HepG2 (cell line): ENCODE measurements around the gene ANKK1. TPM values are rescaled to one million over a fixed set of nuclear protein-coding genes. Genes with fewer than 3 reads are reported as not detected.

ENCODE experiments used
- ATAC-seq: fragments of 200-7000 bp; cut with Tn5 transposase; 3 replicates; pipeline ENCODE4 v1.9.1; 2020; ENCODE audit warnings: mild to moderate bottlenecking, moderate library complexity
- BruUV-seq: library from RNA; stranded (reverse); fragments of 400-500 nt; replicated peaks from 2 replicates; lab custom pipeline; 2021; lab: Mats Ljungman, UMichigan
- CTCF ChIA-PET: fragments of 300-600 bp; formaldehyde crosslinking; extraction: SDS; loops from one replicate; lab custom pipeline; 2021; ENCODE audit warnings: low total read pairs, inconsistent platforms, low intra/inter-chr PET ratio; lab: Yijun Ruan, JAX
- POLR2A ChIA-PET: fragments of 350-600 bp; sonication (Branson Sonifier 250); formaldehyde crosslinking; loops from one replicate; lab custom pipeline; 2020; ENCODE audit warnings: antibody characterized with exemption, inconsistent platforms; lab: Yijun Ruan, JAX
- DNase-seq: peaks from one replicate; pipeline ENCODE4 v3.0.0-alpha.2; 2015; ENCODE audit warnings: low spot score
- FAIRE-seq: peaks from 3 replicates; lab custom pipeline; 2011; peaks lifted over from hg19 to GRCh38; lab: Jason Lieb, UNC
- H2AFZ ChIP-seq: one replicate; pipeline ENCODE4 v1.6.1; 2011; ENCODE audit warnings: low read length, inconsistent platforms
- H3K27ac ChIP-seq: fragments of 300-600 bp; 3 replicates; pipeline ENCODE4 v1.8.0; 2011; ENCODE audit warnings: mixed run types, mild to moderate bottlenecking, mixed read lengths, low read length, inconsistent platforms; ENCODE audit not compliant: insufficient read depth; ENCODE audit errors: extremely low read length
- H3K27me3 ChIP-seq, 2 experiments: fragments of 200-600 bp in 1 of 2; 2 replicates in 1 of 2; 3 replicates in 1 of 2; pipeline versions ENCODE4 v1.6.0 to v1.8.0; 2011; ENCODE audit warnings: low read length in 2 of 2, mild to moderate bottlenecking in 2 of 2, moderate library complexity in 2 of 2, inconsistent platforms in 1 of 2; ENCODE audit not compliant: insufficient read depth in 2 of 2, control insufficient read depth in 1 of 2
- H3K36me3 ChIP-seq, 2 experiments: fragments of 200-600 bp in 1 of 2; replicated peaks in 1 of 2; 2 replicates in 1 of 2; 3 replicates in 1 of 2; pipeline versions ENCODE4 v1.5.1 to v1.8.0; 2011; ENCODE audit warnings: low read length in 2 of 2, inconsistent platforms in 1 of 2; ENCODE audit not compliant: insufficient read depth in 2 of 2, control insufficient read depth in 1 of 2
- H3K4me1 ChIP-seq: 2 replicates; pipeline ENCODE4 v1.5.1; 2012; ENCODE audit warnings: low read length, inconsistent platforms; ENCODE audit not compliant: insufficient read depth
- H3K4me2 ChIP-seq: 2 replicates; pipeline ENCODE4 v1.6.0; 2011; ENCODE audit warnings: low read depth, low read length, inconsistent platforms
- H3K4me3 ChIP-seq, 3 experiments: fragments of 200-600 bp in 1 of 3; sonication (generic), shearing (Covaris generic) in 1 of 3; replicated peaks in 1 of 3; 2 replicates each; pipeline ENCODE4 v1.5.1; 2011 to 2016; ENCODE audit warnings: low read length in 3 of 3, inconsistent platforms in 2 of 3, low read depth in 2 of 3, mild to moderate bottlenecking in 2 of 3, control low read depth in 1 of 3, mixed read lengths in 1 of 3; ENCODE audit not compliant: insufficient read depth in 1 of 3
- H3K79me2 ChIP-seq: one replicate; pipeline ENCODE4 v1.6.1; 2011; ENCODE audit warnings: low read length, inconsistent platforms; ENCODE audit not compliant: insufficient read depth
- H3K9ac ChIP-seq: 2 replicates; pipeline ENCODE4 v1.6.0; 2011; ENCODE audit warnings: mild to moderate bottlenecking, low read depth, low read length, inconsistent platforms; ENCODE audit not compliant: insufficient read depth
- H3K9me3 ChIP-seq: 2 replicates; pipeline ENCODE4 v1.5.1; 2012; ENCODE audit warnings: mild to moderate bottlenecking, low read length
- H4K20me1 ChIP-seq: 2 replicates; pipeline ENCODE4 v1.6.0; 2011; ENCODE audit warnings: inconsistent platforms, mild to moderate bottlenecking, low read length, moderate library complexity; ENCODE audit not compliant: insufficient read depth
- BATF2 ChIP-seq: sonication (generic); formaldehyde crosslinking; IDR thresholded peaks from 2 replicates; pipeline ENCODE4 v1.8.0; 2022; ENCODE audit warnings: mild to moderate bottlenecking, missing genetic modification reagents, moderate library complexity
- CENPT ChIP-seq: sonication (generic); formaldehyde crosslinking; IDR thresholded peaks from 2 replicates; pipeline ENCODE4 v1.8.0; 2022; ENCODE audit warnings: low read depth, mild to moderate bottlenecking, moderate library complexity, missing genetic modification reagents
- E2F5 ChIP-seq: sonication (generic); formaldehyde crosslinking; conservative IDR thresholded peaks from 2 replicates; pipeline ENCODE4 v1.4.0; 2020; ENCODE audit warnings: missing genetic modification reagents
- KLF11 ChIP-seq: IDR thresholded peaks from 2 replicates; pipeline ENCODE4 v1.6.1; 2016; ENCODE audit warnings: missing compliant biosample characterization
- RORA ChIP-seq: sonication (generic); formaldehyde crosslinking; IDR thresholded peaks from 2 replicates; pipeline ENCODE4 v1.5.0; 2020; ENCODE audit warnings: mild to moderate bottlenecking, missing genetic modification reagents, moderate library complexity
- RXRA ChIP-seq: sonication (generic); formaldehyde crosslinking; IDR thresholded peaks from 2 replicates; pipeline ENCODE4 v1.5.1; 2020; ENCODE audit warnings: missing genetic modification reagents
- SNAI1 ChIP-seq: sonication (generic); formaldehyde crosslinking; IDR thresholded peaks from 2 replicates; pipeline ENCODE4 v1.5.0; 2020; ENCODE audit warnings: mild to moderate bottlenecking, missing genetic modification reagents, borderline replicate concordance
- SOX13 ChIP-seq, 3 experiments: fragments of 450-650 bp in 1 of 3; sonication (generic) in 1 of 3; formaldehyde crosslinking in 1 of 3; IDR thresholded peaks in 2 of 3; conservative IDR thresholded peaks in 1 of 3; 2 replicates each; pipeline versions ENCODE4 v1.5.0 to v1.6.1; 2016 to 2020; ENCODE audit warnings: antibody characterized with exemption in 1 of 3, mild to moderate bottlenecking in 1 of 3, missing compliant biosample characterization in 1 of 3, missing genetic modification reagents in 1 of 3, moderate library complexity in 1 of 3
- TSC22D2 ChIP-seq: sonication (generic); formaldehyde crosslinking; IDR thresholded peaks from 2 replicates; pipeline ENCODE4 v1.5.1; 2020; ENCODE audit warnings: missing genetic modification reagents, mild to moderate bottlenecking, borderline replicate concordance
- ZBTB8A ChIP-seq: sonication (generic); formaldehyde crosslinking; IDR thresholded peaks from 2 replicates; pipeline ENCODE4 v1.4.0; 2020; ENCODE audit warnings: mild to moderate bottlenecking, low read depth, missing genetic modification reagents, borderline replicate concordance
- ZNF329 ChIP-seq: sonication (generic); formaldehyde crosslinking; IDR thresholded peaks from 2 replicates; pipeline ENCODE4 v1.9.0; 2021; ENCODE audit warnings: low read depth, mild to moderate bottlenecking, missing genetic modification reagents
- ZNF383 ChIP-seq: sonication (generic); formaldehyde crosslinking; IDR thresholded peaks from 2 replicates; pipeline ENCODE4 v1.4.0; 2020; ENCODE audit warnings: missing genetic modification reagents, mild to moderate bottlenecking, borderline replicate concordance
- ZNF503 ChIP-seq: sonication (generic); formaldehyde crosslinking; IDR thresholded peaks from 2 replicates; pipeline ENCODE4 v1.4.0; 2020; ENCODE audit warnings: missing genetic modification reagents
- ZNF550 ChIP-seq: sonication (generic); formaldehyde crosslinking; IDR thresholded peaks from 2 replicates; pipeline ENCODE4 v1.4.0; 2020; ENCODE audit warnings: mild to moderate bottlenecking, missing genetic modification reagents, borderline replicate concordance
- ZNF709 ChIP-seq: sonication (generic); formaldehyde crosslinking; IDR thresholded peaks from 2 replicates; pipeline ENCODE4 v1.5.0; 2020; ENCODE audit warnings: mild to moderate bottlenecking, missing genetic modification reagents
- ZNF780A ChIP-seq: sonication (generic); formaldehyde crosslinking; IDR thresholded peaks from 2 replicates; pipeline ENCODE4 v1.8.0; 2022; ENCODE audit warnings: mild to moderate bottlenecking, missing genetic modification reagents, moderate library complexity
- WGBS: methylation state at CpG from one replicate; pipeline ENCODE4 v1.1.6; 2017; ENCODE audit warnings: low lambda C conversion rate; 5-methylcytosine and 5-hydroxymethylcytosine counted together
- in situ Hi-C: cut with HindIII; loops from 2 replicates; pipeline ENCODE4 v1.10.0; 2017; ENCODE audit warnings: low pct_unique_long_range_greater_than_20kb; ENCODE audit not compliant: extremely low pct_ligation_motif_present
- intact Hi-C: fragments of 100-400 bp; cut with micrococcal nuclease; formaldehyde crosslinking; loops from one replicate; pipeline ENCODE4 v1.10.0; 2022; ENCODE audit not compliant: unreplicated experiment
- polyA plus RNA-seq, 8 experiments: library from polyadenylated mRNA; depleted of rRNA in 3 of 8; stranded (reverse) in 7 of 8; unstranded in 1 of 8; fragments of >200 nt; fragmentation: Illumina TruSeq in 4 of 8; extraction: Trizol in 4 of 8; gene quantifications; 2 replicates each; pipeline versions ENCODE4 v1.2.1 to v1.2.3, GENCODE V29; 2011 to 2016; ENCODE audit warnings: low read depth in 4 of 8, missing spikeins in 1 of 8, mixed read lengths in 1 of 8; ENCODE audit not compliant: insufficient read depth in 1 of 8
- total RNA-seq, 5 experiments: library from RNA; depleted of rRNA; stranded (reverse); fragments of >200 nt; fragmentation: Illumina TruSeq; extraction: Trizol; gene quantifications; 2 replicates each; pipeline ENCODE4 v1.2.3, GENCODE V29; 2016; ENCODE audit warnings: low read depth in 1 of 5

ANKK1 gene
- total and polyA plus RNA-seq, 2 of the 13 experiments (the other 11 are each of a cell fraction or from before 2014, with no cell fraction given) = 0.04 to 0.22 TPM

- no peak for TF ChIP-seq CENPT
- no peak for TF ChIP-seq ZNF503
- no peak for TF ChIP-seq E2F5 (CRISPR knock-in tag)
- TF ChIP-seq ZNF709 (CRISPR knock-in tag) = no peak
- TF ChIP-seq ZNF550 (CRISPR knock-in tag) = no peak
- TF ChIP-seq KLF11 (CRISPR knock-in tag) = no peak
These were observed 46.0 kb upstream of the ANKK1 start (continued) for GRCh38 chr11:113341388-113342165.

GRCh38 chr11:113345978-113346377 is 41.6 kb upstream of the ANKK1 start:
- in situ Hi-C loops = loop anchor here (10.0 kb wide), 1 partner anchor 59 kb away; no protein-coding TSS in a partner anchor
- H3K79me2 ChIP-seq = no peaks in the 10 kb centered on the region
- H2AFZ ChIP-seq = no peak overlapping the region
- TF ChIP-seq RXRA = no peak
- TF ChIP-seq TSC22D2 (CRISPR knock-in tag) = no peak
- TF ChIP-seq ZNF383 = no peak
- no peak for TF ChIP-seq BATF2 (CRISPR knock-in tag)
- no peak for TF ChIP-seq ZNF329 (CRISPR knock-in tag)
- no peak for TF ChIP-seq SNAI1 (CRISPR knock-in tag)
- TF ChIP-seq RORA (CRISPR knock-in tag) = no peak
- TF ChIP-seq ZNF780A (CRISPR knock-in tag) = no peak
- no peak for TF ChIP-seq ZBTB8A (CRISPR knock-in tag)
- TF ChIP-seq SOX13 (IDR thresholded peaks at IDR 0.05) = no peak
- no peak for TF ChIP-seq SOX13 (CRISPR knock-in tag; conservative IDR thresholded peaks at IDR 0.05 in 1 of 2, IDR thresholded peaks at IDR 0.05 in 1 of 2)
- CTCF ChIA-PET = no interaction called here
- no peaks in the 10 kb centered on the region for H3K9me3 ChIP-seq
- DNase-seq (no peak), FAIRE-seq (no peak), ATAC-seq (no peak)
- H3K4me1 ChIP-seq = no peaks in the 10 kb centered on the region
- POLR2A ChIA-PET = no interaction called here
- BruUV-seq = no TSS peak
- H3K4me3 ChIP-seq = no peak overlapping the region
- no peaks in the 10 kb centered on the region for H3K36me3 ChIP-seq
- intact Hi-C loops = no loop called here
- H4K20me1 ChIP-seq = no peaks in the 10 kb centered on the region
- WGBS = 89% methylated on average over 8 of the region's 8 CpGs
- H3K4me2 ChIP-seq = no peak overlapping the region
- no peak overlapping the region for H3K27ac ChIP-seq
- H3K9ac ChIP-seq = no peak overlapping the region
- no peaks in the 10 kb centered on the region for H3K27me3 ChIP-seq
